ENCODE data around the gene PCBP3.

The PCBP3 gene

DNA sequence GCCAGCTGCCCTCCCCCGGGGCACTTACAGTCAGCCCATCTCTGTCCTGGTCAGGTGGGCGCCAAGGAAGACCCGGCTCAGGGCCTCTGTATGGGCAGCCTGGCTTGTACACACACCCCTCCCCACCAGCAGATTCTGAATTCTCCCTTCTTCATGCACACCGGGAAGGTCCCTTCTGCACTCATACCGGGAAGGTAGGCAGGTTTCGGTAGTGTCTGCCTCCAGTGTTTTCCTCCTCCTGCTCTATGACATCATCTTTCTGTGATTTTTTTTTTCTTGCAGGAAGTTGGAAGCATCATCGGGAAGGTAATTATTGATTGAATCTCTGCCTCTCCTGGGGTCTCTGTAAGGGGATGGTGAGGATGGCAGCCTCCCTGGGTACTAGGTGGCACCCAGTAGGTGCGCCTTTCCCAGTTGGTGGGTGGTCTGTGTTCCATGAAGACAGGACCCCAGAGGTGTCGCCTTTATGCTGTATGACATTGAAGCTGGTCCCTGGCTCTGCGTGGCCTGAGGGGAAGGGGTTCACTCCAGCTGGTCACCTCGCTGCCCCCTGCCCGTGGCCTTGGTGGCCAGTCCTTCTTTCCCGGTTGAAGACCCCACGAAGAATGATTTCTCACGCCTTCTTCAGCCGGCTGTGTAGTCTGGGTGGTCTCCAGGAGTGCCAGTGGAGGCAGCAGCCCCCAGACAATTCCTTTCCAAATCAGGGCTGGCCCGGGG, 255.9 kb downstream of the PCBP3 start:
- DNase-seq: no peak

DNA sequence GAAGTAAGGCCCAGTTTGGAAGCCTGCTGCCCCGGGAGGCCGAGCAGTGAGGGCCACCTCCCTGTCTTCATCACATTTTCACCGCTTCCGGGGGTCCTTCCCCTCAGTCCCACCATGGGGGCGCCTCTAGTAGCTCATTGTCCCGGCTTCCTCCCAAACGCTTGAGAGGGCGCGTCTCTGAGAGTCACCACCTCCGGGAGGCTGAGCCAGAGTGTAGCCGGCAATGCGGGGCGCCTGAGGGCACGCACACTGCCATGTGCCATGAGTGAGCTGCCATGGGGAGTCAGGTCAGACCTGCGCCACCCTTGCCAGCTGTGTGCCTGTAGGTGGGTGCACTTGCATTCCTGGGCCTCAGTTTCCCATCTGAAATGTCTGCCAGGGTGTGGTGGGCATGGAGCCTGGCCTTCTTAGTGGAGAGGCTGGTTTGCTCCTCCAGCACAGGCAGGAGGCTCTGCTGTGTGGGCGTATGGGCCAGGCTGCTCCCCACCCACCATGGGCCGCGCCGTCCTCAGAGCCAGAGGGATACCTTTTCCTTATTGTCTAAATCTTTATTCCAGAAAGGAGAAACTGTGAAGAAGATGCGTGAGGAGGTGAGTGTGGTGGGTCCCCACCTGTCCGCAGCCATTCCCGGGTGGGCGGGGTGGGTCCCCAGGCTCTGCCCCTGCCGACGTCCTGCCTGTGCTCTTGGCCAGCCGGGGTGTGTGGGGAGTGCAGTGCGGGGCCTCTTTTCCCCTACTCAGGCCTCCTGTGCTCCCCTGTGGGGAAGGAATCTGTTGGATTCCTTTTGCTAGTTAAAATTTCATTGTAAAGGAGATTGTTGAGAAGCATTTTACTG, 256.7 kb downstream of the PCBP3 start:
- DNase-seq: no peak

DNA sequence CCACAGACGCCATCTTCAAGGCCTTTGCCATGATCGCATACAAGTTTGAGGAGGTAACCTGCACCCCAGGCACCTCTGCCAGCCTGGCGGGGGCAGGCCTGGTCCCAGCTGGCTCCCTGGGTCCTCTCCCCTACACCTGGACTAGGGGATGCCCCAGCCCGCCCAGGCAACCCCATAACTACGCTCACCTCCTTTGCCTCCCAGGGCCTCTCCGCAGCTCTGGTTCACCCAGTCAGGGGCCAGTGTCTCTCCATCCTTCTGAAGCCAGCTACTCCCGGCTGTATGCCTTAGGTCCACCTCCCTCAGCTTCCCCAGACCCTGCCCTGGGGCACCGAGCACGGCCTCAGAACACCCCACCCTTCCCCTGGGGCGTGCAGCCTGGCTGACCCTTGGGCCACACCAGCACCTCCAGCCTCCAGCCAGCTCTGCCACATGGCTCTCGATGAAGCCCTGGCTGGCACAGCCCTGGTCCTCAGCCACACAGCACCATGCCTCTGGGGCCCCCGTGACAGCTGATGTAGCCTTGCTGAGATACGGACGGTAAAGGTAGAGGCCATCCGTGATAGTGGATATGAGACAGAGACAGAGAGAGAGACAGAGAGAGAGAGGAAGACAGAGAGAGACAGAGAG, 257.7 kb downstream of the PCBP3 start:
- DNase-seq: no peak

- DNase-seq: no peak
Observed at GRCh38 chr21:45902292-45902995, 258.9 kb downstream of the PCBP3 start.

- DNase-seq: no peak
Observed at GRCh38 chr21:45905196-45905595, 261.7 kb downstream of the PCBP3 start.

GRCh38 chr21:45906196-45906805, 262.8 kb downstream of the PCBP3 start:
- no peak for DNase-seq

GRCh38 chr21:45906859-45907258, 263.3 kb downstream of the PCBP3 start:
- DNase-seq: no peak

GRCh38 chr21:45908536-45909237, 265.2 kb downstream of the PCBP3 start:
- DNase-seq: no peak

GRCh38 chr21:45909238-45909988, 265.9 kb downstream of the PCBP3 start:
- DNase-seq: no peak

- DNase-seq: no peak
Observed at GRCh38 chr21:45910155-45910547, 266.6 kb downstream of the PCBP3 start.

DNA sequence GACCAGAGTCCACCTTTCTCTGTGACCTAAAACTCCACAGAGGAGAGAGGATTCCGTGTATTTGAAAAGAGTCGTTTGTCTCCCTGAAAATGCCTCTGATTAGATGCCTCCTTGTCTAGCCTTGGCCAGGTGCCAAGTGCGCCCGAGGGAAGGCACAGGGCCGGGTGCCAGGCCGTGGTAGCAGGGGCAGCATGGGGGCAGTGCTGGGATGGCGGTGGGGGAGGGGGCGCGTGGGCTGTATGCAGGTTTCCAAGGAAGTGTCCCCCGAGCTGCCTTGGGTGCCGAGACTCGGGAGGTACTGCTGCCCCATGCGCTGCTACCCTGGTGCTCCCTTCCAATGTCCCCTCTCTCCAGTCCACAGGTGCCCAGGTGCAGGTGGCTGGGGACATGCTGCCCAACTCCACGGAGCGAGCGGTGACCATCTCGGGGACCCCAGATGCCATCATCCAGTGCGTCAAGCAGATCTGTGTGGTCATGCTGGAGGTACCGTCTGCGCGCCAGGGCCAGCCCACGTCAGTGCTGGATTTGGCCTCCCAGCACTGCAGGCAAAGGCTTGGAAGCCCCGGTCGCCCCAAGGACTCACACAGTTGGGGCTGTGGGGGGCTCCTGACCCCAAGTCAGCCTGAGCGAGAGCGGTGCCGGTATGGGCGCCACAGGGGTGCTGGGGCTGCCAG, 267.2 kb downstream of the PCBP3 start:
- DNase-seq: no peak

DNA sequence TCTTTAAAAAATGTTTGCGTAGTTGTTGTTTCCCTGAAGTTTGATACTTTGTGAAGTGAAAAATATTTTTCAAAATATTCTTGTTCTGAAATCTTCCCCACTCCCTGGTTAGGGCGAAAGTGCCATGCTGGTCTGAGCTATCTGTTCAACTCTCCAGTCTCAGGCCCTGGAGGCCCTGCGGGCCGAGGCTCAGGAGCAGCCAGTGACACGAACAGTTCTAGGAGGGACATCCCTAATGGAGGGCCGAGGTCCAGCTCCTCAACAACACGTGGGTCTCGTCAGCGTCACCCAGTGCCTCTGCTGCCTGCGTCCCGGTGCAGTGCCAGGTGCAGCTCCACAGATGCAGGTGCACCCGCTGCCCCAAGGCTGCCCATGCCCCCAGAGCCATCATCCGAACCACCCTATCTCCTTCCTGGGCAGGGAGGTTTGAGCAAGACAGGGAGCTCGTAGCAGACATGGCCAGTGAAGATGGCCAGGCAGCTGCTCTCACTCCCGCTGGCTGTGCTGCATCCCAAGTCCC, 268.3 kb downstream of the PCBP3 start:
- DNase-seq: no peak

- DNase-seq: no peak
Observed at GRCh38 chr21:45912611-45913417, 269.3 kb downstream of the PCBP3 start.

- DNase-seq: no peak
Observed at GRCh38 chr21:45913418-45913765, 269.9 kb downstream of the PCBP3 start.

- no peak for DNase-seq
Observed at GRCh38 chr21:45913886-45914285, 270.4 kb downstream of the PCBP3 start.

GRCh38 chr21:45914321-45914845, 270.9 kb downstream of the PCBP3 start:
- DNase-seq: no peak

DNA sequence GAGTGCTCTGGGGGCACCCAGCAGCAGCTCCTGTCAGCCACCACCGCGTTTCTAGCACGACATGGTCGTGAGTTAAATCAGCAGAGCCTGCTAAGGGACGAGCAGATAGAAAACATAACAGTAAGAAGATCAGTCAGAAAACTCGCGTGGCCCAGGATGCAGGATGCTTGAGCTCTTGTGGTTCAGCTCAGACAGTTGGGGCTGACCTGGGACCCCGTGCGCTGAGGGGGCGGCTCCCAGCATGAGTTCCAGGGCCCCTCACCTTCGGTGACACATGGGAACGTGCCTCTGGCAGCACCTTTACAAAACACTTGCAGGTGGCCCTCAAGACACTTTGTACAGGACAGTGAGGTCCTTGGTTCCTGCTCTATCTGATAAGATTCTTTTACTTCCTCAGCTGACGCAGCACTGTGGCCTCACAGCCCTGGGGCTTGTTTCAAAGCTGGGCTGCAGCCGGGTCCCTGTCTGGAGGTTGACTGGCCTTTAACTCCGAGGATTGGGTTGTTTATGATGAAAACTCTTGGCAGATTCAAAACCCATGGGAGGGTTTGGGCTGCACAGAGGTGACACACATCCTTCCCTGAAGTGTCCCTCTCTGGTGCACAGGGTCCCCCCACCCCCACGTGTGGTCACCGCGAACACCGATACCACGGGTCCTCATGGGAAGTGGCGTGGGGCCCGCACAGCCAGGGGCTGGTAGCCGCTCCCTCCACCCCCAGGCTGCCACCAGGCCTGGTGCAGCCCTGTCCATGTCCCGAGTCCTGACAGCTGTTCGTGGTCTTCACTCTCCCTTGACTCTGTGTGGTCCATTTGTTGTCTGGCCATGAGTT, 272.7 kb downstream of the PCBP3 start:
- no peak for DNase-seq

DNA sequence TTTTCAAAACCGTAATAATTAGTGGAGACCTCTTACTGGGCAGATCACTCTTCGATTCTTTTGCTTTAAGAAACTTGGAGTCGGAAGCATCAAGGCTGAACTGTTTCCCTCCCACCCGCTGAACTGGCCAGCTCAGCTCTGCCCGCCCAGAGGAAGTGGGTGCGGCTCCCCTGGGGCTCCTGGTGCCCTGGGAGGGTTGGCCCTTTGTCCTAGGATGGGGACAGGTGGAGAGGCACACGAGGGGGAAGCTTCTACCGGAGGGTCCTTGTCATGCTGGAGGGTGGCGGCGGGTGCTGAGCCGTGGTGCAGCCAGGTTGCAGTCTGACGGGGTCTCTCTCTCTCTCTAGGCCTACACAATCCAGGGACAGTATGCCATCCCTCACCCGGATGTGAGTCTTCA, 273.7 kb downstream of the PCBP3 start:
- no peak for DNase-seq

DNA sequence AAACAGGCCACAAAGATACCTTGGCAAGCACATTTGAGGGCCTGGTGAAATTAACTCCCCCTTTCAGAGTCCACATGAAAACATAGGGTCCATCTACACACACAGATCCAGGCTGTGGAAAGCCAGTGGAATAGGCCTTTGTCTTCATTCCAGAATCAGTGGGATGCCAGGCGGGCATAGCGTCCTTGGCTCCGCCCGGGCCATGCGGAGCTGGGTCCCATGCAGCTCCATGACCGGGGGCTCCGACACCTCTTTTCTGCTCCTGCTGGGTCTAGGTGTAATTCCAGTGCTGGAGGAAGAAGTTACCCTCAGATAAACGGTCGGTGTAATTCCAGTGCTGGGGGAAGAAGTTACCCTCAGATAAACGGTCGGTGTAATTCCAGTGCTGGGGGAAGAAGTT, 274.5 kb downstream of the PCBP3 start:
- DNase-seq: no peak
